Keratinocyte (primary cell): Measurements from ENCODE around the gene STX7. TPM values are rescaled to one million over a fixed set of nuclear protein-coding genes. Genes with fewer than 3 reads are reported as not detected.

Experiments used
- DNase-seq: peaks from one replicate; pipeline ENCODE4 v3.0.0-alpha.2; 2011; ENCODE audit warnings: low read depth, missing footprints, low spot score
- FAIRE-seq: peaks from 2 replicates; lab custom pipeline; 2011; peaks lifted over from hg19 to GRCh38; lab: Jason Lieb, UNC
- H2AFZ ChIP-seq: 2 replicates; pipeline ENCODE4 v1.6.0; 2012; ENCODE audit warnings: low read length, control low read depth, inconsistent platforms; ENCODE audit not compliant: control insufficient read depth
- H3K27ac ChIP-seq: 2 replicates; pipeline ENCODE4 v1.5.1; 2011; ENCODE audit warnings: low read length; ENCODE audit not compliant: control insufficient read depth, insufficient read depth
- H3K27me3 ChIP-seq: 3 replicates; pipeline ENCODE4 v1.6.0; 2011; ENCODE audit warnings: low read length; ENCODE audit not compliant: control insufficient read depth, insufficient read depth; ENCODE audit errors: extremely low read depth
- H3K36me3 ChIP-seq, 2 experiments: 2 replicates in 1 of 2; 3 replicates in 1 of 2; pipeline ENCODE4 v1.5.1; 2011; ENCODE audit warnings: low read length in 2 of 2, mild to moderate bottlenecking in 1 of 2; ENCODE audit not compliant: control insufficient read depth in 2 of 2, insufficient read depth in 2 of 2; ENCODE audit errors: extremely low read depth in 1 of 2
- H3K4me1 ChIP-seq: 3 replicates; pipeline ENCODE4 v1.5.1; 2011; ENCODE audit warnings: low read length; ENCODE audit not compliant: control insufficient read depth, insufficient read depth; ENCODE audit errors: extremely low read depth
- H3K4me2 ChIP-seq: 3 replicates; pipeline ENCODE4 v1.6.0; 2011; ENCODE audit warnings: low read depth, low read length; ENCODE audit not compliant: control insufficient read depth, insufficient read depth; ENCODE audit errors: extremely low read depth
- H3K4me3 ChIP-seq, 3 experiments: fragments of 200-600 bp in 1 of 3; sonication (generic) in 1 of 3; 2 replicates in 2 of 3; 3 replicates in 1 of 3; pipeline ENCODE4 v1.5.1; 2011 to 2016; ENCODE audit warnings: low read length in 3 of 3, mild to moderate bottlenecking in 3 of 3, control low read depth in 2 of 3, inconsistent platforms in 1 of 3, low read depth in 1 of 3, mixed read lengths in 1 of 3, mixed run types in 1 of 3, moderate library complexity in 1 of 3; ENCODE audit not compliant: control insufficient read depth in 2 of 3, insufficient read depth in 2 of 3; ENCODE audit errors: extremely low read depth in 1 of 3
- H3K79me2 ChIP-seq: 2 replicates; pipeline ENCODE4 v1.6.0; 2012; ENCODE audit warnings: low read length; ENCODE audit not compliant: control insufficient read depth, insufficient read depth
- H3K9ac ChIP-seq: 3 replicates; pipeline ENCODE4 v1.6.0; 2011; ENCODE audit warnings: low read length; ENCODE audit not compliant: control insufficient read depth, insufficient read depth; ENCODE audit errors: extremely low read depth
- H3K9me1 ChIP-seq: 3 replicates; pipeline ENCODE4 v1.6.0; 2011; ENCODE audit warnings: low read length; ENCODE audit not compliant: control insufficient read depth, insufficient read depth; ENCODE audit errors: extremely low read depth
- H3K9me3 ChIP-seq: 2 replicates; pipeline ENCODE4 v1.5.1; 2012; ENCODE audit warnings: low read depth, low read length; ENCODE audit not compliant: control insufficient read depth
- H4K20me1 ChIP-seq: 3 replicates; pipeline ENCODE4 v1.6.0; 2011; ENCODE audit warnings: low read length; ENCODE audit not compliant: control insufficient read depth, insufficient read depth; ENCODE audit errors: extremely low read depth
- CTCF ChIP-seq, 3 experiments: IDR thresholded peaks in 1 of 3; conservative IDR thresholded peaks in 1 of 3; optimal IDR thresholded peaks in 1 of 3; 2 replicates in 2 of 3; 3 replicates in 1 of 3; pipeline versions ENCODE3 to v1.5.1; 2011; ENCODE audit warnings: low read length in 3 of 3, mild to moderate bottlenecking in 3 of 3, moderate library complexity in 2 of 3, control low read depth in 1 of 3, inconsistent platforms in 1 of 3; ENCODE audit not compliant: insufficient read depth in 2 of 3; ENCODE audit errors: extremely low read depth in 1 of 3
- EZH2 ChIP-seq: IDR thresholded peaks from one replicate; pipeline ENCODE4 v1.6.1; 2012; ENCODE audit warnings: inconsistent platforms, mild to moderate bottlenecking, low read length, moderate library complexity
- dilution Hi-C: fragments of 300-500 bp; cut with MboI; formaldehyde crosslinking; loops from one replicate; pipeline ENCODE4 v1.7.0; 2020; ENCODE audit warnings: low sequenced_read_pairs; ENCODE audit not compliant: extremely low pct_ligation_motif_present
- polyA plus RNA-seq, 5 experiments: library from polyadenylated mRNA; depleted of rRNA in 3 of 5; stranded (reverse) in 3 of 5; stranded (forward) in 1 of 5; unstranded in 1 of 5; fragments of >200 nt; gene quantifications; 1 replicate in 1 of 5; 2 replicates in 3 of 5; 3 replicates in 1 of 5; pipeline versions ENCODE4 v1.2.1 to v1.2.3, GENCODE V29; 2011 to 2012; ENCODE audit warnings: missing spikeins in 2 of 5, low read depth in 1 of 5, low replicate concordance in 1 of 5

The STX7 gene
- polyA plus RNA-seq, 1 donor (not counting 4 experiments of a cell fraction or from before 2014, with no cell fraction given): 41.0 TPM

- dilution Hi-C loops: no loop called here
- no peak for DNase-seq
- no peaks in the 10 kb centered on the region for H3K4me1 ChIP-seq
These were observed 28.3 kb downstream of the STX7 start for GRCh38 chr6:132484680-132485018.

GRCh38 chr6:132483779-132484679, 28.9 kb downstream of the STX7 start:
- H2AFZ ChIP-seq: no peak overlapping the region
- dilution Hi-C loops: no loop called here
- DNase-seq: peak; percentile 9
- H3K9ac ChIP-seq: no peak overlapping the region
- TF ChIP-seq EZH2 (no peak), CTCF (optimal IDR thresholded peaks at IDR 0.05 in 1 of 3, IDR thresholded peaks at IDR 0.05 in 1 of 3, conservative IDR thresholded peaks at IDR 0.05 in 1 of 3; ENCODE audit: extremely low read depth in 1 of 3, insufficient read depth in 2 of 3, low read length in 3 of 3) (peak; percentile 32 to 58 (median 44))
- H3K4me1 ChIP-seq: no peaks in the 10 kb centered on the region
- H3K4me2 ChIP-seq: no peak overlapping the region
- peaks cover 0 to 2% of the 10 kb centered on the region in 2 experiments for H3K36me3 ChIP-seq
- FAIRE-seq: no peak
- H4K20me1 ChIP-seq: no peaks in the 10 kb centered on the region
- H3K9me1 ChIP-seq: no peaks in the 10 kb centered on the region
- no peaks in the 10 kb centered on the region for H3K27me3 ChIP-seq
- H3K9me3 ChIP-seq: no peaks in the 10 kb centered on the region
- no peak overlapping the region for H3K4me3 ChIP-seq
- H3K27ac ChIP-seq: no peak overlapping the region
- H3K79me2 ChIP-seq: peaks cover 27% of the 10 kb centered on the region

More at GRCh38 chr6:132484680-132485018, 28.3 kb downstream of the STX7 start:
- H3K4me3 ChIP-seq: no peak overlapping the region
- peaks cover 0 to 2% of the 10 kb centered on the region in 2 experiments for H3K36me3 ChIP-seq
- H3K9me1 ChIP-seq: no peaks in the 10 kb centered on the region
- no peak for FAIRE-seq
- H3K27ac ChIP-seq: no peak overlapping the region
- peaks cover 27% of the 10 kb centered on the region for H3K79me2 ChIP-seq
- no peak overlapping the region for H3K9ac ChIP-seq
- no peak overlapping the region for H2AFZ ChIP-seq
- H3K9me3 ChIP-seq: no peaks in the 10 kb centered on the region
- H3K4me2 ChIP-seq: no peak overlapping the region
- H4K20me1 ChIP-seq: no peaks in the 10 kb centered on the region
- TF ChIP-seq CTCF (optimal IDR thresholded peaks at IDR 0.05 in 1 of 3, IDR thresholded peaks at IDR 0.05 in 1 of 3, conservative IDR thresholded peaks at IDR 0.05 in 1 of 3; ENCODE audit: extremely low read depth in 1 of 3, insufficient read depth in 2 of 3, low read length in 3 of 3): no peak
- no peak for TF ChIP-seq EZH2
- H3K27me3 ChIP-seq: no peaks in the 10 kb centered on the region
